Gastroesophageal sphincter (tissue), 3 donors: Measurements from ENCODE around the gene SUMO4.

Experiments used
- CTCF ChIP-seq, 4 experiments: fragments of 200-600 bp in 2 of 4; fragments of 450-650 bp in 2 of 4; sonication (generic) in 1 of 4; IDR thresholded peaks; one replicate each; pipeline ENCODE4 v1.5.1; 2017 to 2019; ENCODE audit warnings: antibody characterized with exemption in 4 of 4, mild to moderate bottlenecking in 2 of 4, moderate library complexity in 2 of 4
- EP300 ChIP-seq: sonication (generic); formaldehyde crosslinking; IDR thresholded peaks from one replicate; pipeline ENCODE4 v1.6.1; 2017; ENCODE audit warnings: antibody characterized with exemption, mild to moderate bottlenecking
- POLR2A ChIP-seq, 2 donors: fragments of 450-650 bp; IDR thresholded peaks; one replicate each; pipeline ENCODE4 v1.6.1; 2017; ENCODE audit warnings: antibody characterized with exemption in 2 of 2, mild to moderate bottlenecking in 2 of 2, moderate library complexity in 1 of 2
- POLR2AphosphoS5 ChIP-seq: sonication (generic); formaldehyde crosslinking; IDR thresholded peaks from one replicate; pipeline ENCODE4 v1.6.1; 2017; ENCODE audit warnings: antibody characterized with exemption

- TF ChIP-seq POLR2A (IDR thresholded peaks at IDR 0.05) (no peak), CTCF (IDR thresholded peaks at IDR 0.05) (no peak), EP300 (no peak), POLR2AphosphoS5 (no peak)
These were observed 9.6 kb downstream of the SUMO4 start for GRCh38 chr6:149409617-149410016.
